DOHH2 (cell line): ENCODE measurements around the gene FXYD4.

Experiments
- H3F3A ChIP-seq: fragments of 200-600 bp; sonication (generic), shearing (Covaris generic); 2 replicates; pipeline ENCODE4 v1.6.0; 2016; ENCODE audit warnings: antibody characterized with exemption, mild to moderate bottlenecking; ENCODE audit not compliant: control insufficient read depth, insufficient read depth
- H3K27ac ChIP-seq: fragments of 200-600 bp; sonication (generic); 2 replicates; pipeline ENCODE4 v1.5.1; 2014; ENCODE audit warnings: low read depth, mild to moderate bottlenecking, low read length, moderate library complexity
- H3K27me3 ChIP-seq: fragments of 200-600 bp; sonication (generic); 2 replicates; pipeline ENCODE4 v1.6.1; 2014; ENCODE audit warnings: mild to moderate bottlenecking, low read length, mixed read lengths; ENCODE audit not compliant: control insufficient read depth
- H3K36me3 ChIP-seq: fragments of 200-600 bp; sonication (generic); 2 replicates; pipeline ENCODE4 v1.6.1; 2014; ENCODE audit warnings: mild to moderate bottlenecking, low read length, moderate library complexity, mixed read lengths; ENCODE audit not compliant: control insufficient read depth
- H3K4me1 ChIP-seq: fragments of 200-600 bp; sonication (generic); 2 replicates; pipeline ENCODE4 v1.6.1; 2014; ENCODE audit warnings: mild to moderate bottlenecking, low read length, mixed read lengths; ENCODE audit not compliant: control insufficient read depth
- H3K4me2 ChIP-seq: fragments of 200-600 bp; sonication (generic); 2 replicates; pipeline ENCODE4 v1.6.0; 2014; ENCODE audit warnings: mild to moderate bottlenecking, low read length, moderate library complexity
- H3K4me3 ChIP-seq: fragments of 200-600 bp; sonication (generic); 2 replicates; pipeline ENCODE4 v1.5.1; 2014; ENCODE audit warnings: mild to moderate bottlenecking, low read length, mixed read lengths
- H3K79me2 ChIP-seq: fragments of 200-600 bp; sonication (generic); 2 replicates; pipeline ENCODE4 v1.6.1; 2014; ENCODE audit warnings: mild to moderate bottlenecking, low read length, mixed read lengths; ENCODE audit not compliant: control insufficient read depth
- H3K9me2 ChIP-seq: fragments of 200-600 bp; sonication (generic); replicated peaks from 2 replicates; pipeline ENCODE4 v1.6.1; 2014; ENCODE audit warnings: mild to moderate bottlenecking, low read length, mixed read lengths; ENCODE audit not compliant: control insufficient read depth
- H3K9me3 ChIP-seq: fragments of 200-600 bp; sonication (generic); 2 replicates; pipeline ENCODE4 v1.6.1; 2014; ENCODE audit warnings: antibody characterized with exemption, low read length, mixed read lengths; ENCODE audit not compliant: control insufficient read depth, insufficient read depth
- H4K20me1 ChIP-seq: fragments of 200-600 bp; sonication (generic); 2 replicates; pipeline ENCODE4 v1.6.0; 2014; ENCODE audit warnings: low read depth, mild to moderate bottlenecking, antibody characterized with exemption, low read length, moderate library complexity; ENCODE audit not compliant: control insufficient read depth, insufficient read depth
- EZH2phosphoT487 ChIP-seq: fragments of 200-600 bp; sonication (generic); IDR thresholded peaks from 2 replicates; pipeline ENCODE4 v1.6.1; 2017; ENCODE audit warnings: borderline replicate concordance, mild to moderate bottlenecking, antibody characterized with exemption, low read length, moderate library complexity, mixed read lengths
- TF ChIP-seq, protein P1 (sequence below): fragments of 200-600 bp; sonication (generic); IDR thresholded peaks from one replicate; pipeline ENCODE4 v1.5.1; 2014; ENCODE audit warnings: antibody characterized with exemption, mild to moderate bottlenecking, low read depth, low read length; ENCODE audit not compliant: poor library complexity, severe bottlenecking

Gene FXYD4

DNA sequence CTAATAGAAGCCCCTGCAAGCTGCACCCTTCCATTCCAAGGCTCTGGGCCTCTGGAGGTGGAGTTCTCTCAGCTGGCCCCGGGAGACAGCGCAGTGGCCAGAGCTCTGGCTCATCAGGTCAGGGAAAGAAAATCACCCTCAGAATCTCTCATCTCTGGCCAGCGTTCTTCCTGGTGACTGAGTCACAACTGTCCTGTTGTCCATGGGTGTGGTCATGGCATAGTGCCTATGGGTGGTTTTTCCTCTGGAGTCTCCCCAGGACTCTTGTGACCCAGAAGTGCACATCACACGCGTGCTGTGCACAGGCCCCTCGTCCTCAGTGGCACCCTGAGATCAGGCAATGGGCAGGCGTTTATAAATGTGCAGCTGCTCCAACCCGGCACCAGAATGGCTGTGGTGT, 27.4 kb upstream of the FXYD4 start:
- Histone ChIP-seq H3K4me2 (no peak overlapping the region), H3K36me3 (no peaks in the 10 kb centered on the region)
- TF ChIP-seq EZH2phosphoT487: no peak
- TF ChIP-seq, protein P1, sequence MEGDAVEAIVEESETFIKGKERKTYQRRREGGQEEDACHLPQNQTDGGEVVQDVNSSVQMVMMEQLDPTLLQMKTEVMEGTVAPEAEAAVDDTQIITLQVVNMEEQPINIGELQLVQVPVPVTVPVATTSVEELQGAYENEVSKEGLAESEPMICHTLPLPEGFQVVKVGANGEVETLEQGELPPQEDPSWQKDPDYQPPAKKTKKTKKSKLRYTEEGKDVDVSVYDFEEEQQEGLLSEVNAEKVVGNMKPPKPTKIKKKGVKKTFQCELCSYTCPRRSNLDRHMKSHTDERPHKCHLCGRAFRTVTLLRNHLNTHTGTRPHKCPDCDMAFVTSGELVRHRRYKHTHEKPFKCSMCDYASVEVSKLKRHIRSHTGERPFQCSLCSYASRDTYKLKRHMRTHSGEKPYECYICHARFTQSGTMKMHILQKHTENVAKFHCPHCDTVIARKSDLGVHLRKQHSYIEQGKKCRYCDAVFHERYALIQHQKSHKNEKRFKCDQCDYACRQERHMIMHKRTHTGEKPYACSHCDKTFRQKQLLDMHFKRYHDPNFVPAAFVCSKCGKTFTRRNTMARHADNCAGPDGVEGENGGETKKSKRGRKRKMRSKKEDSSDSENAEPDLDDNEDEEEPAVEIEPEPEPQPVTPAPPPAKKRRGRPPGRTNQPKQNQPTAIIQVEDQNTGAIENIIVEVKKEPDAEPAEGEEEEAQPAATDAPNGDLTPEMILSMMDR: no peak

DNA sequence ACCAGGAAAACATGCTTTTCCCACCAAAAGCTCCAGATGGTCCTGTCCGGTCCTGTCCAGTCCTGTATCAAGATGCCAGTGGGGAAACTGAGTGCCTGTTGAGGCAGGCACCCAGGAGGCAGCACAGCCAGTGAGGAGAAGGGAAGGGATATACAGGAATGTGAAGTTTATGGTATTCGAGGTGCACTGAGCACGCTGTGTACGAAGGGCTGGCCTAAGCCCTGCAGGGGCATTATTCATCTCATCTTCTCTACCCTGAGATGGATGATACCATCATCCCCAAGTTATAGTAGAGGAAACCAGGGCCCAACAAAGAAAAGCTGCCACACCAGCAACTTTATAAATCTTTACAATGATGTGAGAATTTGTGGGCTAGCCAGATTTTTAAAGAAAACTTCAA, 23.4 kb upstream of the FXYD4 start:
- TF ChIP-seq, protein P1: no peak
- no peak for TF ChIP-seq EZH2phosphoT487
- Histone ChIP-seq H3K4me3 (no peak overlapping the region), H3K9me2 (no peaks in the 10 kb centered on the region), H3F3A (no peaks in the 10 kb centered on the region), H3K79me2 (no peaks in the 10 kb centered on the region), H3K27ac (no peak overlapping the region), H4K20me1 (no peaks in the 10 kb centered on the region), H3K4me1 (peaks cover 9% of the 10 kb centered on the region), H3K36me3 (no peaks in the 10 kb centered on the region), H3K27me3 (peaks cover 13% of the 10 kb centered on the region), H3K9me3 (no peaks in the 10 kb centered on the region), H3K4me2 (peak overlapping the region; percentile 30; the same call in 1 of the 2 replicates)

More for the DNA sequence above, 27.4 kb upstream of the FXYD4 start:
- Histone ChIP-seq H3K4me3 (no peak overlapping the region), H3K27me3 (no peaks in the 10 kb centered on the region), H3K27ac (no peak overlapping the region), H3K9me2 (no peaks in the 10 kb centered on the region), H3K79me2 (no peaks in the 10 kb centered on the region), H4K20me1 (no peaks in the 10 kb centered on the region), H3K9me3 (no peaks in the 10 kb centered on the region), H3F3A (no peaks in the 10 kb centered on the region), H3K4me1 (peaks cover 9% of the 10 kb centered on the region)

DNA sequence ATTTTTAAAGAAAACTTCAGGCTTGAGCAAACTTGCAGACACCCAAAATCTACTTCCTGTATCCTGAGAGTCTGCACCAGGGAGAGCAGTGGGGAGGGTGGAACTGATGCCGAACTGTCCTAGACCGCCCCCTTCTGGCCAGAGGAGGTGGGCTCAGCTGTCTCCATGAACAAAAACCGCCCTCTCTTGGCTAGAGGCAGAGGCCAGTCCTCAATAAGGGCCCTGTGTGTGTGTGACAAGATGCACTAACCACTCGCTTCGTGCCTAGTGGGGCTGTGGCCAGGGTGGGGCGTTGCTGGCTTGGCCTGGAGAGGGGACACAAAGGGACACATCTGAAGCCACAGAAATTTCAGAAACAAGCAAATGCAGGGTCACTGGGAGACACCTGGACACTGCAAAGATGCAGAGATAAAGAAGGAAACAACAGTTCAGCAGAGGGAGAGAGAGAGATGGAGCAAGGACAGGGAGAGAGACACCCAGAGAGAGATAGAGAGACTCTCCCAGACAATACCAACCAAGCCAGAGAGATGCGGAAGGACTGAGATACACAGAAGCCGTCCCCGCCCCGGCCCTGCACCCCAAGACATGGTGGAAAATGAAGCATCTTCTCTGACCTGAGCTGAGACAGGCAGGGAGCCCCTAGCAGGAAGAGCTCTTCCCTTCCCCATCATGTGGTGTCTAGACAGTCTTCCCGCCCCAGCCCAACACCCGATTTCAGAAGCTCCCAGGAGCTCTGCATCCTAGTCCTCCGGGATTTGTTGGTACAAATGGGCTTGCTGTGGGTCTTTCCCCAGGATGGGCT, 22.7 kb upstream of the FXYD4 start:
- no peaks in the 10 kb centered on the region for H3K9me3 ChIP-seq
- H3K27ac ChIP-seq: no peak overlapping the region

More for the DNA sequence above, 22.7 kb upstream of the FXYD4 start:
- no peak for TF ChIP-seq EZH2phosphoT487
- TF ChIP-seq, protein P1: peak; percentile 96
- no peaks in the 10 kb centered on the region for H3K9me2 ChIP-seq
- H4K20me1 ChIP-seq: no peaks in the 10 kb centered on the region
- peaks cover 9% of the 10 kb centered on the region for H3K4me1 ChIP-seq
- H3K36me3 ChIP-seq: no peaks in the 10 kb centered on the region
- peak overlapping the region; percentile 30; the same call in 1 of the 2 replicates for H3K4me2 ChIP-seq
- H3K4me3 ChIP-seq: no peak overlapping the region
- H3K79me2 ChIP-seq: no peaks in the 10 kb centered on the region
- H3K27me3 ChIP-seq: peaks cover 13% of the 10 kb centered on the region
- H3F3A ChIP-seq: no peaks in the 10 kb centered on the region
